Endothelial cell of umbilical vein (primary cell): ENCODE results near the gene BRD1. TPM values are rescaled to one million over a fixed set of nuclear protein-coding genes. Genes with fewer than 3 reads are reported as not detected.

Experiments used
- BruUV-seq: library from RNA; stranded (reverse); fragments of 400-500 nt; replicated peaks from 2 replicates; lab custom pipeline; 2021; lab: Mats Ljungman, UMichigan
- CTCF ChIA-PET: fragments of 300-600, 350-600 bp; sonication (Branson Sonifier 250); formaldehyde crosslinking; loops from one replicate; lab custom pipeline; 2021; ENCODE audit warnings: antibody characterized with exemption, inconsistent platforms; lab: Charles Lee
- POLR2A ChIA-PET: fragments of 300-600, 350-600 bp; sonication (Branson Sonifier 250); formaldehyde crosslinking; loops from one replicate; lab custom pipeline; 2021; ENCODE audit warnings: antibody characterized with exemption, inconsistent platforms; lab: Charles Lee
- DNase-seq: peaks from one replicate; pipeline ENCODE4 v3.0.0-alpha.2; 2011; ENCODE audit warnings: low read depth, low spot score
- FAIRE-seq: peaks from 2 replicates; lab custom pipeline; 2011; peaks lifted over from hg19 to GRCh38; lab: Jason Lieb, UNC
- H2AFZ ChIP-seq: 2 replicates; pipeline ENCODE4 v1.6.0; 2012; ENCODE audit warnings: low read depth, low read length, control low read depth, inconsistent platforms
- H3K27ac ChIP-seq: 2 replicates; pipeline ENCODE4 v1.5.1; 2011; ENCODE audit warnings: low read depth, mild to moderate bottlenecking, control low read depth, low read length, moderate library complexity; ENCODE audit not compliant: insufficient read depth
- H3K27me3 ChIP-seq, 2 experiments: 2 replicates each; pipeline versions ENCODE4 v1.6.0 to v1.6.1; 2011; ENCODE audit warnings: low read length in 2 of 2, mixed read lengths in 1 of 2; ENCODE audit not compliant: control insufficient read depth in 2 of 2, insufficient read depth in 2 of 2
- H3K36me3 ChIP-seq, 2 experiments: 2 replicates in 1 of 2; 3 replicates in 1 of 2; pipeline ENCODE4 v1.5.1; 2011; ENCODE audit warnings: low read length in 2 of 2, mild to moderate bottlenecking in 1 of 2, moderate library complexity in 1 of 2; ENCODE audit not compliant: control insufficient read depth in 2 of 2, insufficient read depth in 2 of 2; ENCODE audit errors: extremely low read depth in 1 of 2
- H3K4me1 ChIP-seq: 3 replicates; pipeline ENCODE4 v1.5.1; 2011; ENCODE audit warnings: mild to moderate bottlenecking, low read length; ENCODE audit not compliant: control insufficient read depth, insufficient read depth; ENCODE audit errors: extremely low read depth
- H3K4me2 ChIP-seq: 2 replicates; pipeline ENCODE4 v1.6.1; 2011; ENCODE audit warnings: low read length, control low read depth, mixed read lengths; ENCODE audit not compliant: insufficient read depth
- H3K4me3 ChIP-seq, 3 experiments: fragments of 200-600 bp in 1 of 3; sonication (generic), shearing (Covaris generic) in 1 of 3; replicated peaks in 1 of 3; 2 replicates each; pipeline ENCODE4 v1.5.1; 2011 to 2016; ENCODE audit warnings: control low read depth in 3 of 3, low read length in 3 of 3, mild to moderate bottlenecking in 2 of 3, inconsistent platforms in 1 of 3, low read depth in 1 of 3, moderate library complexity in 1 of 3; ENCODE audit not compliant: insufficient read depth in 1 of 3
- H3K79me2 ChIP-seq: 2 replicates; pipeline ENCODE4 v1.6.0; 2012; ENCODE audit warnings: low read length, inconsistent platforms; ENCODE audit not compliant: control insufficient read depth, insufficient read depth
- H3K9ac ChIP-seq: replicated peaks from 2 replicates; pipeline ENCODE3; 2011; ENCODE audit warnings: low read length, control low read depth; ENCODE audit not compliant: insufficient read depth; ENCODE audit errors: extremely low read depth
- H3K9me1 ChIP-seq: replicated peaks from 3 replicates; pipeline ENCODE4 v1.6.0; 2011; ENCODE audit warnings: mild to moderate bottlenecking, low read length; ENCODE audit not compliant: control insufficient read depth, insufficient read depth; ENCODE audit errors: extremely low read depth
- H3K9me3 ChIP-seq: replicated peaks from 2 replicates; pipeline ENCODE4 v1.5.1; 2012; ENCODE audit warnings: low read length, inconsistent platforms; ENCODE audit not compliant: control insufficient read depth, insufficient read depth
- H4K20me1 ChIP-seq: replicated peaks from 2 replicates; pipeline ENCODE3; 2011; ENCODE audit warnings: mild to moderate bottlenecking, low read length; ENCODE audit not compliant: control insufficient read depth, insufficient read depth; ENCODE audit errors: extremely low read depth
- CTCF ChIP-seq, 2 donors: IDR thresholded peaks; 1 replicate in 1 of 2; 2 replicates in 1 of 2; pipeline ENCODE4 v1.5.1; 2011; ENCODE audit warnings: low read length in 2 of 2, mild to moderate bottlenecking in 2 of 2, moderate library complexity in 2 of 2, control low read depth in 1 of 2, inconsistent platforms in 1 of 2, low read depth in 1 of 2; ENCODE audit not compliant: insufficient read depth in 1 of 2; ENCODE audit errors: extremely low read depth in 1 of 2
- EZH2 ChIP-seq: IDR thresholded peaks from 2 replicates; pipeline ENCODE4 v1.6.1; 2012; ENCODE audit warnings: borderline replicate concordance, low read depth, mild to moderate bottlenecking, moderate library complexity, low read length, inconsistent platforms; ENCODE audit not compliant: severe bottlenecking
- FOS ChIP-seq: IDR thresholded peaks from 2 replicates; pipeline ENCODE4 v1.6.1; 2011; ENCODE audit warnings: mild to moderate bottlenecking, low read length, moderate library complexity, borderline replicate concordance; ENCODE audit not compliant: insufficient read depth
- GATA2 ChIP-seq: IDR thresholded peaks from 2 replicates; pipeline ENCODE4 v1.7.0; 2011; ENCODE audit warnings: low read depth, mild to moderate bottlenecking, moderate library complexity, mixed read lengths, low read length; ENCODE audit not compliant: insufficient read length, insufficient read depth
- JUN ChIP-seq: IDR thresholded peaks from 2 replicates; pipeline ENCODE4 v1.6.1; 2011; ENCODE audit warnings: borderline replicate concordance, low read depth; ENCODE audit not compliant: insufficient read length, insufficient read depth
- MAX ChIP-seq: IDR thresholded peaks from 2 replicates; pipeline ENCODE4 v1.6.1; 2011; ENCODE audit not compliant: insufficient read depth, insufficient read length
- MYC ChIP-seq: IDR thresholded peaks from one replicate; pipeline ENCODE4 v1.6.1; 2011; ENCODE audit warnings: mild to moderate bottlenecking, low read depth, low read length
- POLR2A ChIP-seq: IDR thresholded peaks from 2 replicates; pipeline ENCODE4 v1.6.1; 2012; ENCODE audit warnings: low read depth, mild to moderate bottlenecking, control low read depth, low read length
- POLR2AphosphoS5 ChIP-seq: IDR thresholded peaks from 2 replicates; pipeline ENCODE4 v1.6.1; 2012; ENCODE audit warnings: low read depth, mild to moderate bottlenecking, control low read depth, low read length, moderate library complexity; ENCODE audit not compliant: insufficient read depth
- dilution Hi-C: fragments of 300-500 bp; cut with MboI; formaldehyde crosslinking; loops from one replicate; pipeline ENCODE4 v1.15.0; 2019; ENCODE audit warnings: low sequenced_read_pairs; ENCODE audit not compliant: extremely low pct_ligation_motif_present
- intact Hi-C: fragments of 100-400 bp; cut with micrococcal nuclease; formaldehyde crosslinking; loops from one replicate; pipeline ENCODE4 v1.10.0; 2022
- polyA plus RNA-seq, 4 experiments: library from polyadenylated mRNA; depleted of rRNA in 3 of 4; stranded (reverse) in 3 of 4; unstranded in 1 of 4; fragments of >200 nt; gene quantifications; 2 replicates each; pipeline versions ENCODE4 v1.2.1 to v1.2.3, GENCODE V29; 2011 to 2012; ENCODE audit warnings: missing spikeins in 1 of 4
- small RNA-seq: library from RNA; depleted of rRNA; stranded (forward); fragments of <200 nt; gene quantifications from one replicate; pipeline ENCODE3, GENCODE V24; 2012; ENCODE audit warnings: low replicate concordance, low read depth; ENCODE audit not compliant: insufficient read depth, insufficient read length
- total RNA-seq: library from RNA; stranded (reverse); gene quantifications from 2 replicates; pipeline ENCODE4 v1.2.3, GENCODE V29; 2021

Gene BRD1
- total and polyA plus RNA-seq, 2 donors (not counting 3 experiments of a cell fraction or from before 2014, with no cell fraction given): 8.1 to 41.1 TPM

DNA sequence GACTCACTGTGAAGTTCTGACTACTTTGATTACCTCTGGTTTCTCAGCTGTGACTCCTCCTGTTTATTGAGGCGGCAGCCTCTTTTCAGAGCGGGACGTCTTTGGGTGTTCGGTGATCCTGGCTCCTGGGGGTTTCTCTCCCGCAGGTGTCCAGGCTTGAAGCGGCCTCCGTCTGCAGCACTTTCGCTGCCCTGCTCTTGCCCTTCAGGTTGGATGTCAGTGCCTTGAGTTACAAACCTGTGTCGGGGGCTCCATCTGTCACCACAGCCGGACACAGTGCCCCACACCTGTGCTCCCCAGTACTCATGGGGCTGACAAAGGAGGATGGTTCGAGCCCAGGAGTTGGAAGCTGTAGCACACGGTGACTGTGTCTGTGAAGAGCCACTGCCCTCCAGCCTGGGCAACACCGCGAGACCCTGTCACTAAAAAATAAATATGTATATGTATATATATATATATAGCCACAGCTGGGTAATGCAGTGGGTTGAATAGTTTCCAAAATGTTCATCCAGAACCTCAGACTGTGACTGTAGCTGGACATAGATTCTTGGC lies 104.1 kb downstream of the BRD1 start:
- TF ChIP-seq MAX (no peak), POLR2AphosphoS5 (no peak), JUN (no peak), CTCF (IDR thresholded peaks at IDR 0.05; ENCODE audit: extremely low read depth in 1 of 2, insufficient read depth in 1 of 2, low read depth in 1 of 2, low read length in 2 of 2) (no peak), GATA2 (no peak), EZH2 (no peak), POLR2A (no peak), FOS (no peak), MYC (no peak)
- no peaks in the 10 kb centered on the region for H3K9me3 ChIP-seq
- no peak overlapping the region for H3K9ac ChIP-seq
- H3K27ac ChIP-seq: no peak overlapping the region
- ChIA-PET POLR2A (no interaction called here), CTCF (interaction anchor here (4.3 kb wide), 1 partner anchor 91 kb away, joined by 17 read pairs; no protein-coding TSS in a partner anchor)
- no peaks in the 10 kb centered on the region for H3K9me1 ChIP-seq
- dilution Hi-C loops: no loop called here
- H2AFZ ChIP-seq: no peak overlapping the region
- H3K36me3 ChIP-seq: no peaks in the 10 kb centered on the region
- no peaks in the 10 kb centered on the region for H4K20me1 ChIP-seq
- intact Hi-C loops: loop anchor here (1.0 to 10.0 kb wide), 5 partner anchors 91 to 1149 kb away; no protein-coding TSS in a partner anchor
- FAIRE-seq: no peak
- no peak overlapping the region for H3K4me3 ChIP-seq
- H3K79me2 ChIP-seq: no peaks in the 10 kb centered on the region
- BruUV-seq: no TSS peak
- H3K4me2 ChIP-seq: no peak overlapping the region
- H3K4me1 ChIP-seq: peaks cover 8% of the 10 kb centered on the region
- no peak for DNase-seq
- H3K27me3 ChIP-seq: peaks cover 5 to 6% of the 10 kb centered on the region in 2 experiments

Small RNA genes lying within 50 kb of the gene (small RNA-seq; reads per million reads assigned to genes)
- gene AL117328.1 (not detected), gene RF00017 (not detected)

Other genes with a start within 250 kb of the BRD1 start
- gene ZBED4, start 26.0 kb upstream of the BRD1 start, total RNA-seq: 18.2 and 18.6 TPM in 2 replicates
- gene ZBED4, start 26.0 kb upstream of the BRD1 start, polyA plus RNA-seq: 6.4 and 8.6 TPM in 2 replicates
- 14.6 and 20.9 TPM in 2 replicates for gene ALG12, start 90.6 kb upstream of the BRD1 start, total RNA-seq
- 16.7 and 18.0 TPM in 2 replicates for gene ALG12, start 90.6 kb upstream of the BRD1 start, polyA plus RNA-seq
- 69.5 and 71.0 TPM in 2 replicates for gene CRELD2, start 90.8 kb upstream of the BRD1 start, total RNA-seq
- 75.7 and 86.3 TPM in 2 replicates for gene CRELD2, start 90.8 kb upstream of the BRD1 start, polyA plus RNA-seq
- 185 and 219 TPM in 2 replicates for gene PIM3, start 132.9 kb upstream of the BRD1 start, total RNA-seq
- 131 and 172 TPM in 2 replicates for gene PIM3, start 132.9 kb upstream of the BRD1 start, polyA plus RNA-seq
- gene IL17REL, start 184.9 kb upstream of the BRD1 start, total RNA-seq: 0.12 and 0.15 TPM in 2 replicates
- 0.06 TPM in 2 replicates for gene IL17REL, start 184.9 kb upstream of the BRD1 start, polyA plus RNA-seq
- gene TTLL8, start 230.4 kb upstream of the BRD1 start, total RNA-seq: not detected in 2 replicates
- gene TTLL8, start 230.4 kb upstream of the BRD1 start, polyA plus RNA-seq: not detected in 2 replicates